ENCODE measurements around the gene TMEM163.

DNA sequence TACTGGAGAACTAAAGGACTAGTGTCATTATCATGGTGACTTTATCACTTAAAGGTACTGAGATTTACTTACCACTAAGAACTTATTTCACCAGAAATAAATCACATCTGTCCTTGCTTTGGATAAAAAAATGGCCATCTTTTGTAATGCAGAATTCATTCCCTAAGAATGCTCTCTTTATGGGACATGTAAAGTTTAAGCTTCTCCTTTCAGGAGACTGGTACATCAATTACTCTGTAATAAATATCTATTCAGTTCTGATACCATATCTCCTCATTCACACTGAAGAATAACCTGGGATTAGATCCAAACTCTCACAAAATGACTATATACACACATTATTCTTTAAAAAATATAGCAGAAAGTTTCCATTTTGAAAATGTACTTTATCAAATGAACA is 24.4 kb downstream of the TMEM163 start:
- TF ChIP-seq, protein P1, sequence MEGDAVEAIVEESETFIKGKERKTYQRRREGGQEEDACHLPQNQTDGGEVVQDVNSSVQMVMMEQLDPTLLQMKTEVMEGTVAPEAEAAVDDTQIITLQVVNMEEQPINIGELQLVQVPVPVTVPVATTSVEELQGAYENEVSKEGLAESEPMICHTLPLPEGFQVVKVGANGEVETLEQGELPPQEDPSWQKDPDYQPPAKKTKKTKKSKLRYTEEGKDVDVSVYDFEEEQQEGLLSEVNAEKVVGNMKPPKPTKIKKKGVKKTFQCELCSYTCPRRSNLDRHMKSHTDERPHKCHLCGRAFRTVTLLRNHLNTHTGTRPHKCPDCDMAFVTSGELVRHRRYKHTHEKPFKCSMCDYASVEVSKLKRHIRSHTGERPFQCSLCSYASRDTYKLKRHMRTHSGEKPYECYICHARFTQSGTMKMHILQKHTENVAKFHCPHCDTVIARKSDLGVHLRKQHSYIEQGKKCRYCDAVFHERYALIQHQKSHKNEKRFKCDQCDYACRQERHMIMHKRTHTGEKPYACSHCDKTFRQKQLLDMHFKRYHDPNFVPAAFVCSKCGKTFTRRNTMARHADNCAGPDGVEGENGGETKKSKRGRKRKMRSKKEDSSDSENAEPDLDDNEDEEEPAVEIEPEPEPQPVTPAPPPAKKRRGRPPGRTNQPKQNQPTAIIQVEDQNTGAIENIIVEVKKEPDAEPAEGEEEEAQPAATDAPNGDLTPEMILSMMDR (IDR thresholded peaks at IDR 0.05) = no peak
- TF ChIP-seq EZH2 (IDR thresholded peaks at IDR 0.05) = no peak

Measured in neural progenitor cell (in vitro differentiated cells).